HG03108 (cell line): ENCODE data around the gene MYH13.

Source experiments
- ATAC-seq: cut with Tn5 transposase; IDR thresholded peaks from one replicate; pipeline ENCODE4 v1.9.1; 2021; ENCODE audit warnings: moderate library complexity; ENCODE audit not compliant: unreplicated experiment

MYH13 gene

GRCh38 chr17:10262451-10262850 is 110.4 kb downstream of the MYH13 start:
- no peak for ATAC-seq

DNA sequence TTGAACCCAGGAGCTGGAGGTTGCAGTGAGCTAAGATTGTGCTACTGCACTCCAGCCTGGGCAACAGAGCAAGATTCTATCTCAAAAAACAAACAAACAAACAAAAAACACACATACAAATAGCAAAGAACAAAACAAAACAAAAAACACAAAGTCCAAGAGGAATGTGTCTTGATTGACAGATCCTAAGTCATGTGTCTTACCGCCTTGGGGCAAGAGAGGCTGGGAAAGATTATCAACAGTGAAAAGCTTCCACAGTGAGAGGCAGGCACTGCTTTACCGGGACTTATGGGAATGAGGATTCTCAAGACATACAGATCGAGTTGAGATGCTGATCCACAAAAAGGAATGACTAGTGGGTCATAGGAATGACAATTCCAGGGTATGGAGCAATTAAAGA is 111.7 kb downstream of the MYH13 start:
- no peak for ATAC-seq

GRCh38 chr17:10251212-10251948 is 121.4 kb downstream of the MYH13 start:
- ATAC-seq, result peak; percentile 87
